ENCODE data around the gene RFT1.

Gene RFT1

GRCh38 chr3:53109891-53110771 is 20.1 kb downstream of the RFT1 start:
- peak; percentile 80 for ATAC-seq
- TF ChIP-seq TCF4 (CRISPR knock-in tag; IDR thresholded peaks at IDR 0.05; ENCODE audit: borderline replicate concordance), result no peak
- TF ChIP-seq ZNF70 (CRISPR knock-in tag; IDR thresholded peaks at IDR 0.05), result no peak

GRCh38 chr3:53109190-53109589 is 21.0 kb downstream of the RFT1 start:
- TF ChIP-seq ISL1 (CRISPR knock-in tag; IDR thresholded peaks at IDR 0.05), result no peak
- no peak for TF ChIP-seq GLIS3 (CRISPR knock-in tag; IDR thresholded peaks at IDR 0.05)
- TF ChIP-seq OSR1 (CRISPR knock-in tag; IDR thresholded peaks at IDR 0.05), result no peak
- TF ChIP-seq PPARA (CRISPR knock-in tag; IDR thresholded peaks at IDR 0.05; ENCODE audit: borderline replicate concordance), result no peak
- TF ChIP-seq POU6F1 (CRISPR knock-in tag; IDR thresholded peaks at IDR 0.05; ENCODE audit: borderline replicate concordance, low read depth), result no peak
- TF ChIP-seq ZNF70 (CRISPR knock-in tag; IDR thresholded peaks at IDR 0.05), result no peak
- no peak for TF ChIP-seq TOX (CRISPR knock-in tag; IDR thresholded peaks at IDR 0.05; ENCODE audit: borderline replicate concordance)
- no peak for TF ChIP-seq ZFP30 (CRISPR knock-in tag; IDR thresholded peaks at IDR 0.05)
- no peak for TF ChIP-seq ZFP3 (CRISPR knock-in tag; IDR thresholded peaks at IDR 0.05)
- TF ChIP-seq RARB (CRISPR knock-in tag; IDR thresholded peaks at IDR 0.05), result no peak
- TF ChIP-seq TCF4 (CRISPR knock-in tag; IDR thresholded peaks at IDR 0.05; ENCODE audit: borderline replicate concordance), result no peak
- no peak for TF ChIP-seq ARNTL (CRISPR knock-in tag; IDR thresholded peaks at IDR 0.05; ENCODE audit: borderline replicate concordance, low read depth)
- ATAC-seq, result no peak

GRCh38 chr3:53104762-53105161 is 25.5 kb downstream of the RFT1 start:
- TF ChIP-seq PATZ1 (CRISPR knock-in tag; IDR thresholded peaks at IDR 0.05; ENCODE audit: borderline replicate concordance) (no peak), BACH2 (CRISPR knock-in tag; IDR thresholded peaks at IDR 0.05; ENCODE audit: borderline replicate concordance) (no peak), ISL1 (CRISPR knock-in tag; IDR thresholded peaks at IDR 0.05) (no peak), ZFP30 (CRISPR knock-in tag; IDR thresholded peaks at IDR 0.05) (no peak), POU6F1 (CRISPR knock-in tag; IDR thresholded peaks at IDR 0.05; ENCODE audit: borderline replicate concordance, low read depth) (no peak), GLIS3 (CRISPR knock-in tag; IDR thresholded peaks at IDR 0.05) (no peak), ZC3H10 (CRISPR knock-in tag; IDR thresholded peaks at IDR 0.05) (no peak), ARNTL (CRISPR knock-in tag; IDR thresholded peaks at IDR 0.05; ENCODE audit: borderline replicate concordance, low read depth) (no peak), TOX (CRISPR knock-in tag; IDR thresholded peaks at IDR 0.05; ENCODE audit: borderline replicate concordance) (no peak), TSHZ2 (CRISPR knock-in tag; IDR thresholded peaks at IDR 0.05) (no peak), TCF4 (CRISPR knock-in tag; IDR thresholded peaks at IDR 0.05; ENCODE audit: borderline replicate concordance) (no peak)
- ATAC-seq, result no peak

- no peak for ATAC-seq
- no peak for TF ChIP-seq CSRNP3 (CRISPR knock-in tag; IDR thresholded peaks at IDR 0.05)
- TF ChIP-seq POU6F1 (CRISPR knock-in tag; IDR thresholded peaks at IDR 0.05; ENCODE audit: borderline replicate concordance, low read depth), result no peak
- no peak for TF ChIP-seq OSR1 (CRISPR knock-in tag; IDR thresholded peaks at IDR 0.05)
- TF ChIP-seq BACH2 (CRISPR knock-in tag; IDR thresholded peaks at IDR 0.05; ENCODE audit: borderline replicate concordance), result no peak
- TF ChIP-seq ARNTL (CRISPR knock-in tag; IDR thresholded peaks at IDR 0.05; ENCODE audit: borderline replicate concordance, low read depth), result no peak
- no peak for TF ChIP-seq GLIS3 (CRISPR knock-in tag; IDR thresholded peaks at IDR 0.05)
- no peak for TF ChIP-seq ZNF70 (CRISPR knock-in tag; IDR thresholded peaks at IDR 0.05)
Measured at GRCh38 chr3:53103397-53104296, 26.6 kb downstream of the RFT1 start.
